Ectodermal cell (in vitro differentiated cells): ENCODE results near the gene DOLPP1.

Experiments
- H3K27ac ChIP-seq: 2 replicates; pipeline ENCODE4 v1.7.0; 2013; ENCODE audit warnings: mild to moderate bottlenecking, low read depth, low read length; ENCODE audit not compliant: insufficient read depth, poor library complexity, severe bottlenecking
- H3K27me3 ChIP-seq: 2 replicates; pipeline ENCODE4 v1.7.0; 2013; ENCODE audit warnings: mild to moderate bottlenecking, low read length; ENCODE audit not compliant: insufficient read depth, control insufficient read depth, poor library complexity, severe bottlenecking
- H3K36me3 ChIP-seq: one replicate; pipeline ENCODE4 v1.7.0; 2013; ENCODE audit warnings: low read length; ENCODE audit not compliant: control insufficient read depth, insufficient read depth
- H3K4me1 ChIP-seq: one replicate; pipeline ENCODE4 v1.7.0; 2013; ENCODE audit warnings: low read length; ENCODE audit not compliant: control insufficient read depth, insufficient read depth
- H3K4me3 ChIP-seq: 2 replicates; pipeline ENCODE4 v1.7.0; 2013; ENCODE audit warnings: low read depth, low read length, control low read depth; ENCODE audit not compliant: insufficient read depth
- H3K9me3 ChIP-seq: 2 replicates; pipeline ENCODE4 v1.7.0; 2013; ENCODE audit warnings: mild to moderate bottlenecking, low read length, moderate library complexity; ENCODE audit not compliant: control insufficient read depth
- WGBS, 2 experiments: methylation state at CpG; one replicate each; pipeline ENCODE4 v1.1.7; 2013; ENCODE audit warnings: missing lambda C conversion rate in 2 of 2; 5-methylcytosine and 5-hydroxymethylcytosine counted together

Gene DOLPP1

GRCh38 chr9:129094387-129095169 lies 13.7 kb downstream of the DOLPP1 start:
- Histone ChIP-seq H3K27ac (no peak overlapping the region), H3K4me3 (no peak overlapping the region), H3K4me1 (no peaks in the 10 kb centered on the region), H3K27me3 (no peaks in the 10 kb centered on the region), H3K9me3 (no peaks in the 10 kb centered on the region), H3K36me3 (peaks cover 11% of the 10 kb centered on the region)
- WGBS, 2 experiments = 95 to 96% methylated on average over 13 of the region's 13 CpGs

GRCh38 chr9:129095170-129095667 lies 14.3 kb downstream of the DOLPP1 start:
- no peak overlapping the region for H3K27ac ChIP-seq
- H3K36me3 ChIP-seq = peaks cover 5% of the 10 kb centered on the region
- H3K4me1 ChIP-seq = no peaks in the 10 kb centered on the region
- no peaks in the 10 kb centered on the region for H3K27me3 ChIP-seq
- 94 to 95% methylated on average over 21 of the region's 21 CpGs for WGBS, 2 experiments
- H3K9me3 ChIP-seq = no peaks in the 10 kb centered on the region
- no peak overlapping the region for H3K4me3 ChIP-seq

DNA sequence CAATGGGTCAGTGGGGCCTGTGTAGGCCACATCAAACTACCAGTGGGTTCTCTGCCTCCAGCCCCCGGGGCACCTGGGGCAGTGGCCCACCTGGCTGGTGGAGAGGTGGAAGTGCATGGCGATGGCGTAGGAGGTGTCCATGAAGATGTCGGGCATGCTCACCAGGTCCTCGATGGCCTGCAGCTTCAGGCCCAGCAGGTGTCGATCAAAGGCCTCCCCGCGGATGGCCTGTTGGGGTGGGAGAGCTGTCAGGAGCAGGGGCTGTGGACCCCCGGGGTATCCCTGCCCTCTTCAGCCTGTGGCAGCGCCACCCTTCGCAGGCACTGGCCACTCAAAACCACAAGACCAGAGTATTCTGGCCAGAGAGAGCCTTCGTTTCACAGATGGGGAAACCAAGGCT lies 15.0 kb downstream of the DOLPP1 start:
- Histone ChIP-seq H3K27me3 (no peaks in the 10 kb centered on the region), H3K27ac (no peak overlapping the region), H3K36me3 (no peaks in the 10 kb centered on the region), H3K4me1 (no peaks in the 10 kb centered on the region), H3K9me3 (no peaks in the 10 kb centered on the region), H3K4me3 (no peak overlapping the region)
- 90 to 95% methylated on average over 12 of the region's 12 CpGs for WGBS, 2 experiments

DNA sequence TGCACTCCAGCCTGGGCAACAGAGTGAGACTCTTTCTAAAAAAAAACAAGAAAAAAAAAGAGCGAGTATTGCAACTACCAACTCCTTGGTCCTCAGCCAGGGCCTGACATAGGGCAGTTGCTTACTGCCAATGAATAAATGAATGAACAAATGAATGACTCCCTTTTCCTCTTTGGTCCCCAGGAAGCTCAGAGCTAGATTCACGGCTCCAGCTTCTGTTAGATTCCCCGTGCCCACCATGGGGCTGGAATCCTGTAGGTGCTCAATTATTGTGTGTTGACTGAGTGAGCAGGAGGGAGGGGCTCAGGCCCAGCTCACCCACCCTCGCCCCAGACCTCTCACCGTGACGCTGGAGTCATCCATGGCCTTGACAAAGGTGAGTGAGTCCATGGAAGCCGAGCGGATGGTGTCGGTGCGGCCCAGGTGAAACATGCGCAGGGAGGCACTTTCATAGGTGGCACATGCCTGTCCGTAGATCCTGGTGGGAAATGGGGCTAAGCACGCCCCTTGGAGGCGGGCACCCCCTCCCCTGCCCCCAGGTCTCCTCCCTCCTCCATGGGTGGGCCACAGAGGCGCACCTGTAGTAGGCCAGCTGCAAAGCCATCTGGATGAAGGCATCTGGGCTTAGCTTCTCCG lies 16.9 kb downstream of the DOLPP1 start:
- no peaks in the 10 kb centered on the region for H3K36me3 ChIP-seq
- no peaks in the 10 kb centered on the region for H3K4me1 ChIP-seq
- 93 to 95% methylated on average over 16 of the region's 16 CpGs for WGBS, 2 experiments
- no peak overlapping the region for H3K27ac ChIP-seq
- no peaks in the 10 kb centered on the region for H3K9me3 ChIP-seq
- no peak overlapping the region for H3K4me3 ChIP-seq
- H3K27me3 ChIP-seq = no peaks in the 10 kb centered on the region

- WGBS, 2 experiments = 96% methylated on average over 11 of the region's 11 CpGs
- no peaks in the 10 kb centered on the region for H3K27me3 ChIP-seq
- H3K27ac ChIP-seq = no peak overlapping the region
- H3K9me3 ChIP-seq = no peaks in the 10 kb centered on the region
- H3K36me3 ChIP-seq = no peaks in the 10 kb centered on the region
- H3K4me3 ChIP-seq = no peak overlapping the region
- no peaks in the 10 kb centered on the region for H3K4me1 ChIP-seq
These were observed 17.4 kb downstream of the DOLPP1 start for GRCh38 chr9:129098328-129098727.

GRCh38 chr9:129100383-129101169 lies 19.7 kb downstream of the DOLPP1 start:
- 79% methylated on average over 28 of the region's 28 CpGs for WGBS, 2 experiments
- Histone ChIP-seq H3K4me1 (no peaks in the 10 kb centered on the region), H3K27me3 (no peaks in the 10 kb centered on the region), H3K27ac (no peak overlapping the region), H3K9me3 (no peaks in the 10 kb centered on the region), H3K4me3 (no peak overlapping the region), H3K36me3 (no peaks in the 10 kb centered on the region)

- no peaks in the 10 kb centered on the region for H3K27me3 ChIP-seq
These were observed 20.4 kb downstream of the DOLPP1 start for GRCh38 chr9:129101279-129101678.

DNA sequence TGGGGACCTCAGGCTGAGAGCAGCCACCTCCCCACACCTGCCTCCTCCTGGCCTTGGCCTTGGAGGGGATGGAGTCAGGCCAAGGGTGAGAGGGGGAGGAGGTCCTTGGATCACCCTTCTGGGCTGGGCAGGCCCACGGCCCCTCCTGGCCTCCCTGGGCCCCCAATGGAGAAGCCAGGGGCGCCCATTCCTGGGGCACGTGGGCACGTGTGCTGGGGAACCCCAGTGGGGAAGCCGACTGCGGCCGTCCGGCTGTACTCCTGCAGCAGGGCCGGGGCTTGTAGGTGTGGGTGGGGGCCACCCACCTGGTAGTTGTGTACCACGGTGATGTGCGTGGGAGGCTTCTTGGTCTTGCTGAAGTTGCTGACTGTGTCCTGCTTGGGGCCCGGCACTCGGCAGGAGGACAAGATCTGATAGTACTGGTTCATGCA lies 21.2 kb downstream of the DOLPP1 start:
- H3K27me3 ChIP-seq = no peaks in the 10 kb centered on the region
- no peaks in the 10 kb centered on the region for H3K4me1 ChIP-seq
- no peaks in the 10 kb centered on the region for H3K36me3 ChIP-seq
- H3K27ac ChIP-seq = no peak overlapping the region
- H3K4me3 ChIP-seq = no peak overlapping the region
- no peaks in the 10 kb centered on the region for H3K9me3 ChIP-seq
- 94 to 96% methylated on average over 13 of the region's 13 CpGs for WGBS, 2 experiments

More at GRCh38 chr9:129101279-129101678, 20.4 kb downstream of the DOLPP1 start:
- 95 to 96% methylated on average over 7 of the region's 7 CpGs for WGBS, 2 experiments
- no peaks in the 10 kb centered on the region for H3K9me3 ChIP-seq
- no peak overlapping the region for H3K27ac ChIP-seq
- no peaks in the 10 kb centered on the region for H3K4me1 ChIP-seq
- no peak overlapping the region for H3K4me3 ChIP-seq
- no peaks in the 10 kb centered on the region for H3K36me3 ChIP-seq

DNA sequence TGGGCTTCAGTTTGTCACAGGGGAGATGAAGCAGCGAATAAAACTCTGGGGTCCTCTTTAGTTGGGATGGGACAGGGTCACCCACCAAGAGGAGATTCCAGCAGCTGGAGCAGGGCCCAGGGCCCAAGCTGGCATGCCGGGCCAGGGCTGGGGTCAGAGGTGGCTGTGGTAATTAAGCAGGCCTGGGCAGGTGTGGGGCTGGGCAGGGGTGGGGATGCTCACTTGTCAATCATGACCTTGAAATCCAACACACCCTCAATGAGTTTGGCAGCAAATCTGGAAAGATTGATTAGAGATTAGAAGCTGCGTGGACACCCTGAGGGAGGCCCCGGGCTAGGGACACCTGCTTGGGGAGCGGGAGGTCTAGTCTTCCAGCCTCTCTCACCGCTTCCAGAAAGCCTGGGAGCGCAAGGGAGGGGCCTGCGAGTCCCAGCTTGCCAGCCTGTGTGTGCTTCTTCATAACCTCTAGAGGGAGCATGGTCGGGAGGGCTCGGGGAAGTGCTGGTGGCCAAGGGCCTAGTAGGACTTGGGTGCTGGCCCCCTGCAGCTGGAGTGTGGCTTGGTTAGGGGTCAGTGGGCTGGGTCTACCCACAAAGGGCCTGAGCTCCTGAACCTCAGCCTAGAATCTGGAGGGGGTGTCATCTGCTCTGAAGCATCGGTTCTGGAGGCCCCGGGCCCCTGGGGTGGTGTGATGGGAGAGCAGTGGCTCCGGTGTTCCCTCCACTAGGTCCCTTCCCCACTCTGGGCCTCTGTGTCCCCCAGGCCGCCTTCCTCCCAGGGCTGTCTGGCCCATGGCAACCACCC lies 22.1 kb downstream of the DOLPP1 start:
- H3K9me3 ChIP-seq = no peaks in the 10 kb centered on the region
- 49 to 50% methylated on average over 14 of the region's 14 CpGs for WGBS, 2 experiments
- H3K36me3 ChIP-seq = no peaks in the 10 kb centered on the region
- H3K27ac ChIP-seq = no peak overlapping the region
- H3K27me3 ChIP-seq = no peaks in the 10 kb centered on the region
- H3K4me3 ChIP-seq = no peak overlapping the region
- no peaks in the 10 kb centered on the region for H3K4me1 ChIP-seq
